Body of pancreas (tissue), 4 donors: Measurements from ENCODE around the gene SLC6A13.

Experiments
- POLR2A ChIP-seq, 3 donors: fragments of 450-650 bp; IDR thresholded peaks; one replicate each; pipeline ENCODE4 v1.6.1; 2016; ENCODE audit warnings: antibody characterized with exemption in 3 of 3, mild to moderate bottlenecking in 2 of 3
- TF ChIP-seq, protein P1 (sequence below), 7 experiments: fragments of 450-650 bp in 4 of 7; fragments of 200-600 bp in 3 of 7; sonication (generic) in 3 of 7; IDR thresholded peaks; one replicate each; pipeline ENCODE4 v1.5.1; 2016 to 2019; ENCODE audit warnings: antibody characterized with exemption in 7 of 7

DNA sequence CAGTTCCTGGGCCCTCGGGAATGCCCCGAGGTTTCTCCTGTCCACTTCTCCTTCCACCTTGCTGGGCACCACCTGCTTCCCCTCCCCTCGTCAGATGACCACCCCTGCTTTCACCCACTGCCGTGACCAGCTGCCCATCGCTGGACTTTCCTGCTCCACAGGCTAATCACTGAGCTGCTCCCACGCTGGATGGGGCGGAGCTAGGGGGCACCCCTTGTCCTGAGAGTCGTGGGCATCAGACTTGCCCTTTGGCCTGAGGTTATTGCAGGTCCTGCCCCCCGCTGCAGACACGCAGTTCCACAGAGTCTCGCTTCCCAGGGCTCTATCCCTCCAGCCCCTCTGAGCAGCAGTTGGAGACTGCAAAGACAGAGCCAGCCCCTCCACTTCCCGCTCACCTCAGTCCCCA lies 49.1 kb downstream of the SLC6A13 start:
- TF ChIP-seq, protein P1, sequence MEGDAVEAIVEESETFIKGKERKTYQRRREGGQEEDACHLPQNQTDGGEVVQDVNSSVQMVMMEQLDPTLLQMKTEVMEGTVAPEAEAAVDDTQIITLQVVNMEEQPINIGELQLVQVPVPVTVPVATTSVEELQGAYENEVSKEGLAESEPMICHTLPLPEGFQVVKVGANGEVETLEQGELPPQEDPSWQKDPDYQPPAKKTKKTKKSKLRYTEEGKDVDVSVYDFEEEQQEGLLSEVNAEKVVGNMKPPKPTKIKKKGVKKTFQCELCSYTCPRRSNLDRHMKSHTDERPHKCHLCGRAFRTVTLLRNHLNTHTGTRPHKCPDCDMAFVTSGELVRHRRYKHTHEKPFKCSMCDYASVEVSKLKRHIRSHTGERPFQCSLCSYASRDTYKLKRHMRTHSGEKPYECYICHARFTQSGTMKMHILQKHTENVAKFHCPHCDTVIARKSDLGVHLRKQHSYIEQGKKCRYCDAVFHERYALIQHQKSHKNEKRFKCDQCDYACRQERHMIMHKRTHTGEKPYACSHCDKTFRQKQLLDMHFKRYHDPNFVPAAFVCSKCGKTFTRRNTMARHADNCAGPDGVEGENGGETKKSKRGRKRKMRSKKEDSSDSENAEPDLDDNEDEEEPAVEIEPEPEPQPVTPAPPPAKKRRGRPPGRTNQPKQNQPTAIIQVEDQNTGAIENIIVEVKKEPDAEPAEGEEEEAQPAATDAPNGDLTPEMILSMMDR (IDR thresholded peaks at IDR 0.05): no peak
- no peak for TF ChIP-seq POLR2A (IDR thresholded peaks at IDR 0.05)
